ENCODE results near the gene TCEA2.

Gene TCEA2

GRCh38 chr20:64058536-64058935, 4.5 kb upstream of the TCEA2 start:
- no peak overlapping the region for H3K4me3 ChIP-seq (ENCODE audit: low read depth, low read length)
- no peak for DNase-seq (ENCODE audit: low read depth)

- H3K4me3 ChIP-seq (ENCODE audit: low read depth, low read length): peak overlapping the region; percentile 89
- no peak for DNase-seq (ENCODE audit: low read depth)
Measured at GRCh38 chr20:64062276-64062595, 762 bp upstream of the TCEA2 start.

- peak overlapping the region; percentile 89 for H3K4me3 ChIP-seq (ENCODE audit: low read depth, low read length)
- no peak for DNase-seq (ENCODE audit: low read depth)
Measured at GRCh38 chr20:64063389-64064144, 569 bp downstream of the TCEA2 start.

- peak overlapping the region; percentile 89 for H3K4me3 ChIP-seq (ENCODE audit: low read depth, low read length)
- DNase-seq (ENCODE audit: low read depth): no peak
Measured at GRCh38 chr20:64064145-64064698, 1.2 kb downstream of the TCEA2 start.

- no peak overlapping the region for H3K4me3 ChIP-seq (ENCODE audit: low read depth, low read length)
- DNase-seq (ENCODE audit: low read depth): no peak
Measured at GRCh38 chr20:64065062-64065973, 2.3 kb downstream of the TCEA2 start.

- no peak overlapping the region for H3K4me3 ChIP-seq (ENCODE audit: low read depth, low read length)
- DNase-seq (ENCODE audit: low read depth): no peak
Measured at GRCh38 chr20:64065974-64066343, 3.0 kb downstream of the TCEA2 start.

GRCh38 chr20:64067005-64067632, 4.1 kb downstream of the TCEA2 start:
- no peak for DNase-seq (ENCODE audit: low read depth)
- H3K4me3 ChIP-seq (ENCODE audit: low read depth, low read length): no peak overlapping the region

GRCh38 chr20:64067733-64068307, 4.8 kb downstream of the TCEA2 start:
- no peak for DNase-seq (ENCODE audit: low read depth)
- no peak overlapping the region for H3K4me3 ChIP-seq (ENCODE audit: low read depth, low read length)

- no peak overlapping the region for H3K4me3 ChIP-seq (ENCODE audit: low read depth, low read length)
- DNase-seq (ENCODE audit: low read depth): no peak
Measured at GRCh38 chr20:64068386-64069208, 5.6 kb downstream of the TCEA2 start.

GRCh38 chr20:64069209-64069613, 6.2 kb downstream of the TCEA2 start:
- no peak overlapping the region for H3K4me3 ChIP-seq (ENCODE audit: low read depth, low read length)
- no peak for DNase-seq (ENCODE audit: low read depth)

- no peak for DNase-seq (ENCODE audit: low read depth)
- H3K4me3 ChIP-seq (ENCODE audit: low read depth, low read length): no peak overlapping the region
Measured at GRCh38 chr20:64069614-64070243, 6.7 kb downstream of the TCEA2 start.

GRCh38 chr20:64070244-64070993, 7.4 kb downstream of the TCEA2 start:
- no peak for DNase-seq (ENCODE audit: low read depth)
- H3K4me3 ChIP-seq (ENCODE audit: low read depth, low read length): no peak overlapping the region

GRCh38 chr20:64071341-64072332, 8.6 kb downstream of the TCEA2 start:
- no peak overlapping the region for H3K4me3 ChIP-seq (ENCODE audit: low read depth, low read length)
- DNase-seq (ENCODE audit: low read depth): no peak

GRCh38 chr20:64072498-64073063, 9.6 kb downstream of the TCEA2 start:
- H3K4me3 ChIP-seq (ENCODE audit: low read depth, low read length): no peak overlapping the region
- DNase-seq (ENCODE audit: low read depth): no peak

GRCh38 chr20:64073476-64074183, 10.6 kb downstream of the TCEA2 start:
- DNase-seq (ENCODE audit: low read depth): no peak
- H3K4me3 ChIP-seq (ENCODE audit: low read depth, low read length): no peak overlapping the region
